GM18511 (cell line): ENCODE data around the gene GREB1.

Experiments used
- ATAC-seq: cut with Tn5 transposase; IDR thresholded peaks from one replicate; pipeline ENCODE4 v1.9.1; 2021; ENCODE audit warnings: mild to moderate bottlenecking, moderate library complexity; ENCODE audit not compliant: unreplicated experiment

The GREB1 gene

GRCh38 chr2:11535899-11536344 lies 2.1 kb downstream of the GREB1 start:
- ATAC-seq, result no peak

GRCh38 chr2:11537951-11538350 lies 4.1 kb downstream of the GREB1 start:
- no peak for ATAC-seq

- no peak for ATAC-seq
Measured at GRCh38 chr2:11539317-11540147, 5.7 kb downstream of the GREB1 start.

GRCh38 chr2:11540148-11540995 lies 6.5 kb downstream of the GREB1 start:
- no peak for ATAC-seq

GRCh38 chr2:11540996-11541692 lies 7.3 kb downstream of the GREB1 start:
- no peak for ATAC-seq

GRCh38 chr2:11541693-11542274 lies 7.9 kb downstream of the GREB1 start:
- ATAC-seq, result no peak

GRCh38 chr2:11542275-11542819 lies 8.5 kb downstream of the GREB1 start:
- no peak for ATAC-seq

- no peak for ATAC-seq
Measured at GRCh38 chr2:11543337-11544216, 9.7 kb downstream of the GREB1 start.

GRCh38 chr2:11546072-11546471 lies 12.2 kb downstream of the GREB1 start:
- ATAC-seq, result no peak

- ATAC-seq, result no peak
Measured at GRCh38 chr2:11547912-11548497, 14.2 kb downstream of the GREB1 start.

GRCh38 chr2:11550302-11550701 lies 16.5 kb downstream of the GREB1 start:
- ATAC-seq, result no peak

- no peak for ATAC-seq
Measured at GRCh38 chr2:11550901-11551568, 17.2 kb downstream of the GREB1 start.

- ATAC-seq, result no peak
Measured at GRCh38 chr2:11551569-11552259, 17.9 kb downstream of the GREB1 start.

- no peak for ATAC-seq
Measured at GRCh38 chr2:11552260-11552638, 18.4 kb downstream of the GREB1 start.

GRCh38 chr2:11553661-11554398 lies 20.0 kb downstream of the GREB1 start:
- no peak for ATAC-seq

- ATAC-seq, result no peak
Measured at GRCh38 chr2:11554399-11554716, 20.5 kb downstream of the GREB1 start.

- no peak for ATAC-seq
Measured at GRCh38 chr2:11556101-11556806, 22.4 kb downstream of the GREB1 start.
